GM21576 (cell line): ENCODE data around the gene GPRC5B.

Source experiments
- ATAC-seq: cut with Tn5 transposase; IDR thresholded peaks from one replicate; pipeline ENCODE4 v1.9.1; 2021; ENCODE audit warnings: mild to moderate bottlenecking, moderate library complexity; ENCODE audit not compliant: unreplicated experiment

The GPRC5B gene

DNA sequence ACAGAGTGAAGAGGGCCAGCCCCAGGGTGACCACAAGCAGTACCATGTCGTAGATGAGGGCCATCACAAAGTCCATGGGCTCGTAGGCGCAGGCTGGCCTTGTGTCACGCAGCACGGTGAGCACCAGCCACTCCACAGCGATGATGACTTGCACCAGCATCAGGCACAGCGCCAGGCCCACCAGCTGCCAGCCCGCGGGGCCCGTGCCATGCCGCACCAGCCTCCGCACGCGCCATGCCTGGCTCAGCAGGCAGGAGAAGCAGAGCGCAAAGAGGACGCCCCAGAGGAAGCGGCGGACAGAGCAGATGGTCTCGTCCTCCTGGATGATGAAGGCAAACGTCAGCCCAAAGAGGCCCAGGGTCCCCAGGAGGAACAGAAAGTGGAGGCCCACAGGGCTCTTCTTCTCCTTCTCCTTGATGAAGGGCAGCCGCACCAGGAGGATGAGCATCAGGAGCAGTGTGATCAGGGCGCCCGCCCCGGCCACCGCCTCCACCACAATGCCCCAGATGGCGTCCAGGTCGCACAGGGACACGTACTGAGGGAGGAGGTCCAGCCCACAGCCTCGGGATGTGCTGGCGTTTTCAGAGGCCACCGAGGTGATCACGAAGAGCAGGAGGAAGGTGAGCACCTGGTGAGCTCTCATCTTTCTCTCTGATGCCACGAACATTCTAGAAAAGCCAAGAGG, 12.3 kb downstream of the GPRC5B start:
- no peak for ATAC-seq

DNA sequence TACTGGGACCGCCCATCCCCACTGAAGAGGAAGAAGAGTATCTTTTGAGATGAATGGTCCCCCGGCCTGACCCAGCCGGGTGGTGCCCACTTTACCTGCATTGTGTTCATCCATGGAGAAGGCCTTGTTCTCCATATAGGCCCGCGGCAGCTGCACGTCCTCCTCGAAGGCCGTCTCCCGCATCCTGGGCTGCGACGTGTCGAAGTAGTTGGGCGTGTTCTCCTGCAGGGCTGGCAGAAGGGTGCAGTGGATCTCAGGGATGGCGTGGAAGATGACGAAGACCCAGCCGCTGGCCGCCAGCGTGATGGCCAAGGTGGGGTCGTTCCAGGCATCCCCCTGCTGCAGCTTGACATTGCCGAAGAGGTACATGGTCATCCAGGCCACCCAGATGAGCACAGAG, 12.9 kb downstream of the GPRC5B start:
- no peak for ATAC-seq

DNA sequence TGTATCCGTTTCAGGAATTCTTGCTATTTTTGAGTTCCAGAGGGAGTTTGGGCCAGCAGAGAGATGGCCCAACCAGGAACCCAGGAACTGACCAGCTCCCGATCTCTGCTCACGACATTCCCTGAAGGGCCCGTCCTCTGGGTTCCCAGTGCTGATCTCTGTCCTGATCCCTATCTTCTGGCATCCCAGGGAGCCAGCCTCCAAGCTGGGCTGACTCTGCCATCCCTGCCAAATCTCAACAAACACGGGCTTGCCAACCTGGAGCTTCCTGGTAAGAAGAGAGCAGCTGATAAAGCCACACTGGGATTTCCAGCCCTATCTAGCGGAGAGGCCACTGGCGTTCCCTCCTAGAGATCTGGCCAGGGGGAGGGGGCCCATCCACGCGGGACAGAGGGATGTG, 16.2 kb downstream of the GPRC5B start:
- ATAC-seq = no peak

DNA sequence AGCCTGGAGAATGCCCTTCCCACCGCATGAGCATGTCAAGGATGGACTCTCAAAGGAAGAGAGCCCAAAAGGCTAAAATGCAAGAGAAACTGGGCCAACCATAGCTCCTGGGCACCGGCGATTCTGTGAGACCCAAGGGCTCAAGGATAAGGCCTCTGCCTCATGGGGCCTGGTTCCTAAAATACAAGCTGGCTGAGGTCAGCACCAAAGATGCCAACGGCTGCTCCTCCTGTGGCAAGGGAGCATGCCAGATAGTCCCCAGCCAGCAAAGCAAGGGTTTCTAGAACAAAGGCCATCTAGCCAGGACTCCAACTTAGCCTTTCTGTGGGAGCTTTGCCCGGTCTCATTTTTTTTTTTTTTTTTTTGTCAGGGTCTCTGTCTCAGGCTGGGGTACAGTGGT, 20.1 kb downstream of the GPRC5B start:
- no peak for ATAC-seq

- no peak for ATAC-seq
These were observed 20.7 kb downstream of the GPRC5B start for GRCh38 chr16:19863990-19864389.

GRCh38 chr16:19861811-19862327, 22.8 kb downstream of the GPRC5B start:
- ATAC-seq = no peak

GRCh38 chr16:19861133-19861532, 23.5 kb downstream of the GPRC5B start:
- no peak for ATAC-seq

- ATAC-seq = no peak
These were observed 24.2 kb downstream of the GPRC5B start for GRCh38 chr16:19860166-19861041.

- ATAC-seq = no peak
These were observed 25.0 kb downstream of the GPRC5B start for GRCh38 chr16:19859603-19860002.

GRCh38 chr16:19859166-19859565, 25.5 kb downstream of the GPRC5B start:
- no peak for ATAC-seq

- ATAC-seq = no peak
These were observed 26.2 kb downstream of the GPRC5B start for GRCh38 chr16:19858340-19859018.

- no peak for ATAC-seq
These were observed 26.9 kb downstream of the GPRC5B start for GRCh38 chr16:19857593-19858339.

DNA sequence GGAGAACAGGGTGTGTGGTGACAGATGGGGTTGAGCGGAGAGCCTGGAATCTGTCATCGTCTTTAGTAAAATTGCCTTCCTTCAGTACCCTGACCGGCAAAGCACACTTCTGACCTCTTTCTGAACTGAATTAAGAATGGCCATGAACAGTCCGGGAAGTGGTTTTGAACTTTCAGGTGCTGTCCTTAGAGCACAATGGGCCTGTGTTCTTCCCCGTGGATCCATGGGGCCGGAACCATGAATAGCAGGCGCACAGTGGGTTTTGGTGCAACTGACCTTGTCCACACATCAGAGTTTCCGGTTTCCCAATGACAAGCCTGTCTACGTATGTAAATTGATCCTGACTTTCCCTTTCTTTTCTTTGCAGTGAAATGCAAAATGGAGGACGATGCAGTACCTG, 28.5 kb downstream of the GPRC5B start:
- ATAC-seq = no peak

DNA sequence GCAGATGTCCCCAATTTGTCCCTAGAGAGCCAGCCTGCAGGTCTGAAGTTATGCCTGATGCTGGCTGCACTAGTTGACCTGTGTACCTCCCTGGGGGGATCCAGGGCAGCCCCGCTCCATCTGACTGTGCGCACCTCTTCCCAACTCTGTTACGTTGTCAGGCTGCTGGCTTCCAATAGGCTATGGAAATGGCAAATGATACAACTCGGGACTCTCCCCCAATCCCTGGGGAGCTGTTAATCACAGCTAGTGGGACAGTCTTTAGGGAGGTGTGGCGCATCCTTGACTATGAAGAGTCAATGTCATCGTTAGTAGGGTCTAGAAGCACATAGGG, 30.1 kb downstream of the GPRC5B start:
- no peak for ATAC-seq

- no peak for ATAC-seq
These were observed 30.7 kb downstream of the GPRC5B start for GRCh38 chr16:19853742-19854542.

- no peak for ATAC-seq
These were observed 31.4 kb downstream of the GPRC5B start for GRCh38 chr16:19853132-19853741.

DNA sequence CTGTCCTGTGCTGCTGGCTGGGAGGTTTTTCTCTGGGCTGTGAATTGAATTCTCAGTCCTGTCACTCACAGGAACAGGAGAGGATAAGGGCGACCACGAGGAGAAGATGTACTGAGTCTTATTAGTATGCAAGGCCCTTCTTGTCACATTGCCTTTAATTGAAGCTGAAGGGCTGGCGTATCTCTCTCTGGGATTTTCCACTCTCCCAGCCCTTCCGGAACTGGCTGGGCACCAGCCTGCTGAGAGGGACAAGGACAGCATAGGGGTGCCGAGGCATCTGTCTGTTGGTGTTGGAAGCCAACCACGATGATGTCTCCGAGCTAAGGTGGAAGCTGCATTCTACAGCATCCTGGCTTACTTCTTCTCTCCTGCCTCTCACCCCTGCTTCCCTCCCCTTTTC, 33.2 kb downstream of the GPRC5B start:
- ATAC-seq = no peak

DNA sequence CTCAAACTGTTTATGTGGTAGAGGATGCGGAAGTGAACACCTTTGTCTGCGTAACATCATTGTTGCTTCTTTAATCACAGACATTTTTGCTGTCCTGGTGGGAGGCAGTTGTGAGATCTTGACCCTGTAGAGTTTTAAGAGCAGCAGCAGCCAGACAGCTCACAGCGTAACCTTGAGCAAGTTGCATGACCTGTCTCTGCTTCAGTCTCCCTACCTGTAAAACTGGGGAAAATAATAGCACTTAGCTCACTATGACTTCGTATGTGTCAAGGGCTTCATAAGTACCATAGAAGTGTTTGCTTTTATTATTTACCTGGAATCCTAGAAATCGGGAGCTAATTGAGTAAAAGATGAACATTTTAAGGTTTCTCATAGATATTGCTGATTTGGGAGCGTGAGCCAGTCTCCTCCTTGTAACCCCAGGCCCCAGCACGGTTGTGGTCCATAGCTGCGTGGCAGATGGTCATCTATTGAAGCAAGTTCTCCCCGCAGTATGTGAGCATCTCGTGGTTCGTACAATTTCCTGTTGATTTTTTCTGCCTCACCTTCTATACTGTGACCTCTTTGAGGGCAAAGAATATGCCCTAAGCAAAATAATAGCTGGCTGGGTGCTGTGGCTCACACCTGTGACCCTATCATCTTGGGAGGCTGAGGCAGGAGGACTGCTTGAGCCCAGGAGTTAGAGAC, 34.4 kb downstream of the GPRC5B start:
- no peak for ATAC-seq

GRCh38 chr16:19848756-19849155, 35.9 kb downstream of the GPRC5B start:
- ATAC-seq = no peak
